Measurements from ENCODE around the gene MACO1. TPM values are rescaled to one million over a fixed set of nuclear protein-coding genes. Genes with fewer than 3 reads are reported as not detected.
"Not testable (repeated sequence)": the region's sequence is repeated elsewhere in the genome, so short reads cannot be mapped to it uniquely, and the experiment has no call there.

Gene MACO1
- total and polyA plus RNA-seq, 5 experiments from 2014 or later, result 7.6 to 28.0 (median 8.8) TPM

DNA sequence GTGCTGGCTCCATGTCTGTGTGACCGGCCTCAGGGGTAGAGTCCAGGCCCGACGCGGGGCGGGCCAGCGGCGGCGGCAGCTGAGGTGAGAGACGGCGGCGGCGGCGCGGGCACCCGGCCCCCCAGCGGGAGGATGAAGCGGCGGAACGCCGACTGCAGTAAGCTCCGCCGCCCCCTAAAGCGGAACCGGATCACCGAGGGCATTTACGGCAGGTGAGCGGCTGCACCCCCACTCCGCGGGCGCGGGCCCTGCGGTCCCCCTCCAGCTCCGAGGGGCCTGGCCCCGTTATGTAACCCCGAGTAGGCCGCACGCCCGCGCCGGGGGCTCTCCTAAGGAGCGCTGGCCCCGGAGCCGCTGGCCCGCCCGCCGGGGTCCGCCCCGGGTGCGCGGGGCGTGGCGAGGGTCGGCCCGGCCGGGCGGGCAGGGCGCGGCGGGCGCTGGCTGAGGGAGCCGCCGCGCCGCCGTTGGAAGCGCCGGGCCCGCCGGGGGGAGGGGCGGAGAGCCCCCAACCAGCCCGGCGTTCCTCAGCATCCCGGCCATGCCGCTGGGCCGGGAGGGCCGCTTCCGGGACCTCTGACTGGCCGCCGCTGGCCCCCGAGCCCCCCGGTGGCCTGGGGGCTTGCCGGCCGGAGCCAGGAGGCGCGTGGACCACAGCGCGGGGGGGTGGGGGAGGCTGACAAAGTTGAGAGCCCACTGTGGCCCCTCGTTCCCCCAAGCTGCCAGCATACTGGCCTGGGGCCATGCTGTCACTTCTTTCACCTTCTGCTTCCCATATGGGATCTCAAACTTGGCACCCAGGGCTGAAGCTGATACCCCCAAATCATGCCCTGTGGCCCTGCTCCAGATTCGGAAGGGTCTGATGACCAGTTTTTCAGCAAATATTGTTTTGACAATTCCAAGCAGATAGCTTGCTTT is 527 bp downstream of the MACO1 start:
- peak overlapping the region; percentile 91 to 100 (median 100) for H3K27ac Mint-ChIP-seq
- H3K27me3 Mint-ChIP-seq, result no peaks in the 10 kb centered on the region
- peaks cover 28 to 57% (median 50%) of the 10 kb centered on the region in 4 donors for H3K4me1 Mint-ChIP-seq
- peak overlapping the region; percentile 82 to 99 (median 97) for H3K4me3 Mint-ChIP-seq
- DNase-seq, result peak in 9 of 10 donors; percentile 66 to 91 (median 79)
- POLR2A ChIA-PET, result interaction anchor here (0.6 to 4.5 kb wide), 22 partner anchors 25 to 1001 kb away, joined by 3 to 20 read pairs (median 5); partner anchors contain the start of genes DHDDS, MTFR1L, RSRP1 and SYF2
- peak; percentile 46 to 54 for ATAC-seq
- H3K36me3 Mint-ChIP-seq, result no peaks in the 10 kb centered on the region
- no peaks in the 10 kb centered on the region for H3K9me3 Mint-ChIP-seq

DNA sequence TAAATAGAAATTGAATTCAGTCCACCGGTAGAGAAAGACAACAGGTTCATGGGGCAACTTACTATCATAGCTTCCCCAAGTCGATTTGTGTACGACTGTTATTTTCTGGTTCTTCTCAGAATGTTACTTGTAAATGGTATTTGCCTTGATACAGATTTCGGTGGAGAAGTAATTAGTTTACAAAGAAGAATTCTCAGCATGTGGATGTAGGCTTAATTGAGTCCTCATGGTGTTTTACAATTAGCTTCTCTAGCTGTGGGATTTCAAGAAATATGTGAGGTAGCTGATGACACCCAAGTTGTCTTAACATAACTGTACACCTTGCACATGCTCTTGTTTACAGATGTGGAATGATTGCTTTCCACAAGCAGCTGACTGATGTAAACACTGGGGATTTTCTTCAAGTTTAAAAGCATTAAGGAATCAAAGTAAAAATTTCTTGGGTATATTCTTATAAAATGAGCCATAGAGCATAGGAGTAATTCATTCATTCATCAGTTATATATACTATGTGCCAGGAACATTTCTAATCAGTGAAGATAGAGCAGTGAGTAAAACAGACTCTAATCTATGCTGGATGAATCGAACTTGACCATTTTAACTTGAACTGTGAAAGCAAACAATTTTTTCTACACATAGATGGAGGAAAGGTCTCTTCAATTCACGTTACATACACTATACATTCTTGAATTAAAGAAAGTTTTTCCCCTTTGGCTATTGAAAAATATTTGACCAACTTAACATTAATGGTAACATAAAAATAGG is 1.4 kb downstream of the MACO1 start:
- ATAC-seq, result no peak
- Mint-ChIP-seq H3K9me3 (no peaks in the 10 kb centered on the region), H3K27me3 (no peaks in the 10 kb centered on the region), H3K36me3 (peaks cover 0 to 5% (median 0%) of the 10 kb centered on the region in 3 donors), H3K27ac (peak overlapping the region; percentile 90 to 96 (median 93)), H3K4me1 (peaks cover 33 to 66% (median 59%) of the 10 kb centered on the region in 4 donors), H3K4me3 (peak overlapping the region; percentile 81 to 94 (median 90))
- DNase-seq, result peak in 1 of 10 donors; percentile 4
- POLR2A ChIA-PET, result interaction anchor here (0.6 to 4.5 kb wide), 13 partner anchors 24 to 949 kb away, joined by 3 to 20 read pairs (median 8); partner anchors contain the start of genes MTFR1L, RSRP1 and SYF2

DNA sequence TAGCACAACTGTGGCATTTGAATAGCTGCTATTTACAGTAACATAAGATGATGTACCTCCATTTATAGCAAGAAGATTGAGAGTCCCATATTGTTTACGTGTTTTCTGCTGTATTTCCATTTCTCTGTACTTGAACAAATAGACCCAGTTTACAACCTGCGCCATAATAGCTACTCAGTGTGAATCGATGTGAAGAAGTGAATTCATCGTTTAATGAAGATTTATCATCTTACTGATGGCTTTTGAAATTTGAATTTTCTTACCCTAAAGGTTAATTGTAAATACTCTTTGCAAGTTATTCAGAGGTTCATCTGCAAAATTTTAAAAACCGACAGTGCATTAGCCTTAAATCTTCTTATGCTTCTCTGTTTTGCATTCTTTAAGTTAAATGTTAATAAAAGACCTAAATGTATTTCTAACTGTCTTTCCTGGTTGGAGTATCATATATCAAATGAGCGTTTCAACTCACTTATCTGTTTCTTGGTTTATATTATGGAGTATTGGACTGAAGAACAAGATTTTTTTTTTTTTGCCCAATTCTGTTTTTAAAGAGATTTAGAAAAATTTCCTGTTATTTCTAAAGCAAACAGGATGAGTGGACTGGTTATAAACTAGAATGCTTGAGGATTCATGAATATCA is 2.2 kb downstream of the MACO1 start:
- H3K36me3 Mint-ChIP-seq, result peaks cover 0 to 12% (median 0%) of the 10 kb centered on the region in 3 donors
- peak overlapping the region; percentile 81 to 94 (median 90) for H3K4me3 Mint-ChIP-seq
- peak overlapping the region; percentile 0 to 96 (median 92) for H3K27ac Mint-ChIP-seq
- POLR2A ChIA-PET, result interaction anchor here (2.3 to 2.7 kb wide), 2 partner anchors 24 to 48 kb away, joined by 8 to 12 read pairs; no protein-coding TSS in a partner anchor
- peaks cover 33 to 71% (median 60%) of the 10 kb centered on the region in 4 donors for H3K4me1 Mint-ChIP-seq
- no peaks in the 10 kb centered on the region for H3K9me3 Mint-ChIP-seq
- DNase-seq (no peak), ATAC-seq (no peak)
- no peaks in the 10 kb centered on the region for H3K27me3 Mint-ChIP-seq

DNA sequence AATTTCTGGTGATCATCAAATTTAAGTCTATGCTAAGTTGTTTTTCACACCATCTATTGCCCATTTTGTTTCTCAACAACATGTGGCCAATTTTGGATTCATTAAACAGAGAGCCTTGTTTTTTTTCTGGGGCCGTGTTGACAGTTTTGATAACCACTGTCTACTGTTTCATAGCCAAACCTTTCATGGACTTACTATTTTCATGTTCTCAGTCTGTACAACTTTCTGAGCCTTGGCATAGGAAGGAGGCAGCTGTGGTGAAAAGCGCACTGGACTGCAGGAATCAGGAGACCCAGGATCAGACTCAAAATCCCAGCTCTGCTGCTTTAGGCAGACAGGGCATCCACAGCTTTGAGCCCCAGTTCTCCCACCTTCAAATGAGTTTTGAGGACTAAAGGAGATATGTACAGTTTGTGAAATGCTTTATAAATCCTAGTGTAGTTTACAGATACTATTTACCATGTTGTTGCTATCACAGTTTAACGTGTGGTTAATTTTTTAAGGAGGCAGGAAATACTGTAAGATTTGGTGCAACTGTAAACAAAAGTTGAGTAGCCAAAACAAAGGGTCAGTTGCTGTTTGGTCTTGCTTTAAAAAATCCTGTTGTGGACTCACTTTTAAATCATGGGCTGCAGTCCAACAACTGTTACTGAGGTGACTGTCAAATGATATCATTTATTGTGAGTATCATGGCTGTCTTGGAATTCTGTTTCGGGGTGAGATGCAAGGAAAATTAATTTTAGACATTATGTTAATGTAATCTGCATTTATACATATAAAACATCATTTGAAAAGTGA is 2.9 kb downstream of the MACO1 start:
- no peaks in the 10 kb centered on the region for H3K9me3 Mint-ChIP-seq
- POLR2A ChIA-PET, result interaction anchor here (1.2 kb wide), 1 partner anchor 27 kb away, joined by 3 read pairs; no protein-coding TSS in a partner anchor
- peaks cover 33 to 76% (median 62%) of the 10 kb centered on the region in 4 donors for H3K4me1 Mint-ChIP-seq
- H3K27ac Mint-ChIP-seq, result peak overlapping the region; percentile 18 to 96 (median 92)
- peaks cover 0 to 15% (median 0%) of the 10 kb centered on the region in 3 donors for H3K36me3 Mint-ChIP-seq
- peak overlapping the region in 9 of 10 donors; percentile 52 to 94 (median 90) for H3K4me3 Mint-ChIP-seq
- ATAC-seq (no peak), DNase-seq (no peak)
- no peaks in the 10 kb centered on the region for H3K27me3 Mint-ChIP-seq

DNA sequence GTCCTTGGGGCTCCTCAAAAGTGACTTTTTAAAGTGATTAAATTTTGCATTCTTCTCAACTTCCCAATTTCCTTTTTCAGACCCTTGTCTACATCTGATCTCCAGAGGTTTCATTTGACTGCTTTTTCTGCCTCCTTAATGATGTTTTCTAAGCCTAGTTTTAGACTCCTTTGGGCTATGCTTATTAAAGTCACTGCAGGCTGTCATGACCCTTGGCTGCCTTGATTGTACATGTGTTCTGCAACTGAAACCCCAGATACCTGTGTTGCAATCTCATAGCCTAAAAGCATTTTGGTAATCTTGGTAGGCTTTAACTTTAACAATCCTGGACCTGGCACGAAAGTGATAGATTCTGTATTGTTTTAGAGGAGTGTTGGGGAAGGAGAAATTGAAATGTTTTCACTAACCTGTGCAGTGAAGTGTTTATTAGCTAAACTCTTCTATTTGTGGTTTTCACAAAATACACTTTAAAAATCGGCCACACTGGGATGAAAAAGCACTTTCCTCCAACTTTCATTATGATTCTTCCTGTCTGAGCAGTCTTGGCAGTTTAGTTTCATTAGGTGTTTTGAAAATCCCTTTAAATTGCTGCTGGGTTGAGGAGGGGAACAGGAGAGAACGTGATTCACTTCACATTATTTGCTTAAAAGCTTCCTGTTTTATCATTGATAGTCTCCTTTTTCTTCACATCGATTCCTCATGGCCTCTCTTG is 4.9 kb downstream of the MACO1 start:
- Mint-ChIP-seq H3K9me3 (no peaks in the 10 kb centered on the region), H3K4me1 (peaks cover 31 to 67% (median 59%) of the 10 kb centered on the region in 4 donors), H3K27me3 (no peaks in the 10 kb centered on the region), H3K36me3 (peaks cover 0 to 18% (median 0%) of the 10 kb centered on the region in 3 donors), H3K27ac (peak overlapping the region; percentile 40 to 93 (median 82)), H3K4me3 (peak overlapping the region; percentile 9 to 87 (median 53))
- DNase-seq (no peak), ATAC-seq (no peak)
- POLR2A ChIA-PET, result interaction anchor here (0.6 to 1.6 kb wide), 3 partner anchors 42 to 136 kb away, joined by 3 to 5 read pairs (median 3); no protein-coding TSS in a partner anchor

DNA sequence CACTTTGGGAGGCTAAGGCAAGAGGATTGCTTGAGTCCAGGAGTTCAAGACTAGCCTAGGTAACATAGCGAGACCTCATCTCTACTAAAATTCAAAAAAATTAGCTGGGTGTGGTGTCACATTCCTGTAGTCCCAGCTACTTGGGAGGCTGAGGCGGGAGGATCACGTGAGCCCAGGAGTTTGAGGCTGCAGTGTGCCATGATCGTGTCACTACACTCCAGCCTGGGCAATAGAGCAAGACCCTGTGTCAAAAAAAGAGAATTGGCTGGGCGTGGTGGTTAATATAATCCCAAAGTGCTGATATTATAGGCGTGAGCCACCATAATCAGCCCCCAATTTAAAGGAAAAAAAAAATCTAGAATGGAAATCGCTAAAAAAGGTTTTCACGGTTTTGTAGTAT is 7.0 kb downstream of the MACO1 start:
- POLR2A ChIA-PET, result interaction anchor here (1.3 kb wide), 1 partner anchor 10 kb away, joined by 6 read pairs; no protein-coding TSS in a partner anchor
- peaks cover 31 to 72% (median 67%) of the 10 kb centered on the region in 4 donors for H3K4me1 Mint-ChIP-seq
- ATAC-seq (no peak), DNase-seq (no peak)
- no peaks in the 10 kb centered on the region for H3K27me3 Mint-ChIP-seq
- peaks cover 0 to 23% (median 1%) of the 10 kb centered on the region in 3 donors for H3K36me3 Mint-ChIP-seq
- no peaks in the 10 kb centered on the region for H3K9me3 Mint-ChIP-seq
- H3K27ac Mint-ChIP-seq, result no peak overlapping the region
- H3K4me3 Mint-ChIP-seq, result peak overlapping the region in 1 of 10 donors; percentile 23

DNA sequence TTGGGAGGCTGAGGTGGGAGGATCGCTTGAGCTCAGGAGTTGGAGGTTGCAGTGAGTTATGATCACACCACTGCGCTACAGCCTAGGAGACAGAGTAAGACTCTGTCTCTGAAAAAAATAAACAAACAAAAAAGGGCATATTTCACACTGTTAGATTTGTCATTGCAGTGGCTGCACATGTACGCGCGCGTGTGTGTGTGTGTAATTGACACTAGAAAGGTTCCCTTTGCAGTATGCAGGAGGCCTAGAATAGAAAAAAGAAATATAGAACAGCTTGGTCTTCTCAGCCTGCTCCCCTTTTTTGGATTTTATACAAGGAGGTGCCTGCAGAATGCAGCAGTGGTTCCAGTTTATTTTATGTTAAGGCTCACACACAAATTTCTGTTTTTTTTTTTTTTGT is 8.6 kb downstream of the MACO1 start:
- Mint-ChIP-seq H3K36me3 (peaks cover 0 to 24% (median 1%) of the 10 kb centered on the region in 3 donors), H3K27ac (no peak overlapping the region), H3K4me3 (no peak overlapping the region), H3K4me1 (peaks cover 31 to 66% (median 62%) of the 10 kb centered on the region in 4 donors), H3K9me3 (no peaks in the 10 kb centered on the region), H3K27me3 (no peaks in the 10 kb centered on the region)
- POLR2A ChIA-PET, result no interaction called here
- ATAC-seq (no peak), DNase-seq (no peak)

DNA sequence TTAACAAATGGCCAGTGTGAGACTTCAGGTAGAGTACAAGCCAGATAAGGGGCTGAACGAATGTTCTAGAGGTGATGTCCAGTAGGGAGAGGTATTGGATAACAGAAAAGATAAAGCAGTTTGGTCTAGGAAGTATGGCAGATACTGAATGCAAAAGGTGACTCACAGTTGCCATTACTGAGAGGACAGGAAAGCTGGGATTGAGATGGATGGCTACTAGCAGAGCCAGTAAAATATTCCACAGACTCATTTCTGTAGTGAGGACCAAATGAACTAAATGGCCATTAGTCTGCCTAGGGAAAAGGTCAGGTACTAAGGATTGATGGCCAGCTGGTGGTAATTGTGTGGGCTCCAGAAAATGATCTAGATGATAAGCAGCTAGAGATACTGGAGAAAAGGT is 11.5 kb downstream of the MACO1 start:
- peak overlapping the region in 5 of 10 donors; percentile 11 to 54 (median 26) for H3K27ac Mint-ChIP-seq
- peaks cover 24 to 55% (median 47%) of the 10 kb centered on the region in 4 donors for H3K4me1 Mint-ChIP-seq
- ATAC-seq (no peak), DNase-seq (no peak)
- H3K9me3 Mint-ChIP-seq, result no peaks in the 10 kb centered on the region
- no peaks in the 10 kb centered on the region for H3K27me3 Mint-ChIP-seq
- H3K4me3 Mint-ChIP-seq, result peak overlapping the region in 1 of 10 donors; percentile 5
- POLR2A ChIA-PET, result no interaction called here
- H3K36me3 Mint-ChIP-seq, result peaks cover 0 to 30% (median 1%) of the 10 kb centered on the region in 3 donors

DNA sequence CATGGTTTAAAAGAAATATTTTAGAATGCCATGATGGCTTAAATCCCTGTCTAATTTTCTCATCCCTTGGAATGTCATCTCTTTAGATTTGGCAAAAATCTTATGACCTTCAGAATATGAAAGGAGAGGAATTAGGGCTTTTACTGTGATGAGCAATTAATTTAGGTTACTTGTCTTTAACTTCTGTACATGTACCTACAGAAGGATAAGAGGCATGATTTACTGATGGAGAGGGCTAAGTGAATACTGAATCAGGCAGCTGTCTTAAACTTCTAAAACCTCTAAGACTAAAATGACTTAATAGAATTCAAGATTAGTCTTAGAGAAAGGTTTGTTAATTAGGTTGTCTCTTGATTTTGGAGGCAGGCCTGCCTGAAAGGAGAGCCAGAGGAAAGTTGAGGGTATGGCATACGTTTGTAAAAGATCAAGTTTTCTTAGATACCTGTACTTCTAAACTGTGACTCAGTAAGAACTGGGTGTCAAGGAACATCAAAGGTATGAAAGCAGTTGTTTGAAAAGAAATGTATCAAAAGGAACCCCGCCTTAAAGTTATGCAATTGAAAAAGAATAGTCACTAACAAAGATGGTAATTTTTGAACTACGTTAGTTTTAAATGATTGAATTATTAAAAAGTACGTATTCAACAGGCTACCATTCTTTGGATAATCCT is 12.5 kb downstream of the MACO1 start:
- peak in 1 of 10 donors; percentile 33 for DNase-seq
- Mint-ChIP-seq H3K36me3 (peaks cover 0 to 30% (median 4%) of the 10 kb centered on the region in 3 donors), H3K27me3 (no peaks in the 10 kb centered on the region), H3K4me1 (peaks cover 24 to 52% (median 44%) of the 10 kb centered on the region in 4 donors), H3K4me3 (peak overlapping the region in 9 of 10 donors; percentile 4 to 58 (median 33)), H3K27ac (peak overlapping the region in 9 of 10 donors; percentile 9 to 91 (median 53)), H3K9me3 (no peaks in the 10 kb centered on the region)
- peak; percentile 79 to 86 for ATAC-seq
- POLR2A ChIA-PET, result interaction anchor here (0.5 to 0.7 kb wide), 3 partner anchors 331 to 938 kb away, joined by 4 to 5 read pairs (median 5); no protein-coding TSS in a partner anchor

DNA sequence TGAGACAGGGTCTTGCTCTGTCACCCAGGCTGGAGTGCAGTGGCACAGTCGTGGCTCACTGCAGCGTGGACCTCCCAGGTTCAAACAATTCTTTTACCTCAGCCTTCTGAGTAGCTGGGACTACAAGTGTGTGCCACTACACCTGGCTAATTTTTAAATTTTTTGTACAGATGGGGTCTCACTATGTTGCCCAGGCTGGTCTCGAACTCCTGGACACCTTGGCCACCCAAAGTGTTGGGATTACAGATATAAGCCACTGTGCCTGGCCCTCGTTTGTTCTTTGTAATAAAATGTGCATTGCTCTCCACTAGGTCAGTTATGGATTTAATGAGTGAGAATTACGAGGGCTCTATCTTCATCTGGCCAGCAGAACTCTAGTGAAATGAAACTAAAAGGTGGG is 13.9 kb downstream of the MACO1 start:
- H3K4me1 Mint-ChIP-seq, result peaks cover 23 to 47% (median 42%) of the 10 kb centered on the region in 4 donors
- H3K9me3 Mint-ChIP-seq, DNase-seq: not testable (repeated sequence)

More for the DNA sequence above, 13.9 kb downstream of the MACO1 start:
- ATAC-seq, H3K4me3 Mint-ChIP-seq, H3K27me3 Mint-ChIP-seq: not testable (repeated sequence)
- peaks cover 0 to 37% (median 4%) of the 10 kb centered on the region in 3 donors for H3K36me3 Mint-ChIP-seq
- POLR2A ChIA-PET, result interaction anchor here (0.7 kb wide), 1 partner anchor 1298 kb away, joined by 5 read pairs; no protein-coding TSS in a partner anchor
- H3K27ac Mint-ChIP-seq, result peak overlapping the region in 2 of 10 donors; percentile 13 to 52
